ENCODE data around the gene CALB2. TPM values are rescaled to one million over a fixed set of nuclear protein-coding genes. Genes with fewer than 3 reads are reported as not detected.

The CALB2 gene
- total RNA-seq, 1 experiment from 2014 or later: not detected

- Histone ChIP-seq H3K27ac (ENCODE audit: low read depth, low read length, poor library complexity, severe bottlenecking) (no peak overlapping the region), H3K4me3 (ENCODE audit: low read depth, low read length, poor library complexity, severe bottlenecking) (peak overlapping the region; percentile 26), H3K9me3 (ENCODE audit: low read depth, low read length, poor library complexity, severe bottlenecking) (no peaks in the 10 kb centered on the region), H3K36me3 (ENCODE audit: insufficient read depth, low read length, poor library complexity, severe bottlenecking) (no peaks in the 10 kb centered on the region), H3K27me3 (replicated peaks; ENCODE audit: insufficient read depth, low read depth, low read length, poor library complexity) (peaks cover 65% of the 10 kb centered on the region), H3K4me1 (ENCODE audit: insufficient read depth, low read length, poor library complexity, severe bottlenecking) (no peaks in the 10 kb centered on the region)
- no peak for DNase-seq (ENCODE audit: low spot score)
- intact Hi-C loops (cut with micrococcal nuclease; ENCODE audit: unreplicated experiment): no loop called here
- POLR2A ChIA-PET (ENCODE audit: low non-redundant PET): no interaction called here
- TF ChIP-seq EZH2 (IDR thresholded peaks at IDR 0.05; ENCODE audit: borderline replicate concordance, low read depth, low read length, poor library complexity, severe bottlenecking): peak; percentile 26
- TF ChIP-seq CTCF (conservative IDR thresholded peaks at IDR 0.05; ENCODE audit: low read depth, low read length): no peak
- CTCF ChIA-PET: no interaction called here
- no TSS peak for BruUV-seq (replicated peaks)
Measured at GRCh38 chr16:71425746-71426068, 67.2 kb downstream of the CALB2 start.

DNA sequence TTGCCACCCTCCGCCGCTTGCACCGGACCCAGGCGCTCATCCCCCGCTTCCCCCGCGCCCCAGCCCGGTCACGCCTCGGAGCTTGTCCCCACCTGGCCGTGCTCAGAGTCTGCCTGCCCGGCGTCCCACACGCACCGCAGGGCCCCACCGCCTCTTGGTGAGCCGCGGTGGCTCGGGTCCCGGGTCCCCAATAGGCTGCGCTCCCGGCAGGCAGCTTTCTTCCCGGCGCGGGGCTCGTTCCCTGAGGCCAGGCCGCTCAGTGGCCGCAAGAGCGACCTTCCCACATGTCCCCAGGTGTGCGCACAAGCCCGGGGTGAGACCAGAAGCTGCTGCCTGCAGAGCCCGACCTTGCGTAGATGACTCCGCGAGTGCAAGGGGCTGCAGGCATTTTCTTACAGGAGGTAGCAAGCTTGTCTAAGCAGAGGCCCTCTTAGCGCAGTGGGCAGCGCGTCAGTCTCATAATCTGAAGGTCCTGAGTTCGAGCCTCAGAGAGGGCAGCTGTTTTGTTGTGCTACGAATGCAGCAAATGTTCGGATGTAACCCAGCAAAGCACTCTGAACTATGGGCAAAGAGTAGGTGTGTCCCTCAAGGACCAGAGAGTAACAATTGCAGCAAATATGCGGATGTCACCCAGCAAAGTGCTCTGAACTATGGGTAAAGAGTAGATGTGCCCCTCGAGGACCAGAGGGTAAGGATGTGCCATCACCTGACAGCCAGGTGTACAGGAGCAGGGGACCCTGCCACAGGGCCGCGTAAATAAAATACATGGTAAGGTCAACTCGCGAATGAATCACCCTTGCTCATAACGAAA, 67.8 kb downstream of the CALB2 start:
- TF ChIP-seq CTCF (conservative IDR thresholded peaks at IDR 0.05; ENCODE audit: low read depth, low read length) (no peak), EZH2 (IDR thresholded peaks at IDR 0.05; ENCODE audit: borderline replicate concordance, low read depth, low read length, poor library complexity, severe bottlenecking) (no peak)
- Histone ChIP-seq H3K27me3 (replicated peaks; ENCODE audit: insufficient read depth, low read depth, low read length, poor library complexity) (peaks cover 70% of the 10 kb centered on the region), H3K36me3 (ENCODE audit: insufficient read depth, low read length, poor library complexity, severe bottlenecking) (no peaks in the 10 kb centered on the region), H3K4me1 (ENCODE audit: insufficient read depth, low read length, poor library complexity, severe bottlenecking) (no peaks in the 10 kb centered on the region), H3K9me3 (ENCODE audit: low read depth, low read length, poor library complexity, severe bottlenecking) (no peaks in the 10 kb centered on the region), H3K27ac (ENCODE audit: low read depth, low read length, poor library complexity, severe bottlenecking) (no peak overlapping the region), H3K4me3 (ENCODE audit: low read depth, low read length, poor library complexity, severe bottlenecking) (peak overlapping the region; percentile 26)
- BruUV-seq (replicated peaks): no TSS peak
- peak; percentile 80 for DNase-seq (ENCODE audit: low spot score)
- intact Hi-C loops (cut with micrococcal nuclease; ENCODE audit: unreplicated experiment): no loop called here
- ChIA-PET POLR2A (ENCODE audit: low non-redundant PET) (no interaction called here), CTCF (no interaction called here)

GRCh38 chr16:71426880-71427615, 68.5 kb downstream of the CALB2 start:
- no peak for TF ChIP-seq CTCF (conservative IDR thresholded peaks at IDR 0.05; ENCODE audit: low read depth, low read length)
- no peak for TF ChIP-seq EZH2 (IDR thresholded peaks at IDR 0.05; ENCODE audit: borderline replicate concordance, low read depth, low read length, poor library complexity, severe bottlenecking)
- CTCF ChIA-PET: no interaction called here
- POLR2A ChIA-PET (ENCODE audit: low non-redundant PET): no interaction called here
- no peaks in the 10 kb centered on the region for H3K9me3 ChIP-seq (ENCODE audit: low read depth, low read length, poor library complexity, severe bottlenecking)
- no peaks in the 10 kb centered on the region for H3K4me1 ChIP-seq (ENCODE audit: insufficient read depth, low read length, poor library complexity, severe bottlenecking)
- peaks cover 72% of the 10 kb centered on the region for H3K27me3 ChIP-seq (replicated peaks; ENCODE audit: insufficient read depth, low read depth, low read length, poor library complexity)
- no peak for DNase-seq (ENCODE audit: low spot score)
- H3K4me3 ChIP-seq (ENCODE audit: low read depth, low read length, poor library complexity, severe bottlenecking): no peak overlapping the region
- BruUV-seq (replicated peaks): no TSS peak
- no peaks in the 10 kb centered on the region for H3K36me3 ChIP-seq (ENCODE audit: insufficient read depth, low read length, poor library complexity, severe bottlenecking)
- no peak overlapping the region for H3K27ac ChIP-seq (ENCODE audit: low read depth, low read length, poor library complexity, severe bottlenecking)
- intact Hi-C loops (cut with micrococcal nuclease; ENCODE audit: unreplicated experiment): no loop called here

All from A673 (cell line).